ENCODE results near the gene EFNA5.

GRCh38 chr5:107576155-107576554, 94.6 kb downstream of the EFNA5 start:
- no peak for TF ChIP-seq MAX (IDR thresholded peaks at IDR 0.05; ENCODE audit: low read depth, low read length)
- no peak for TF ChIP-seq CTCF (IDR thresholded peaks at IDR 0.05; ENCODE audit: low read depth, low read length)
- no peak for TF ChIP-seq MYC (IDR thresholded peaks at IDR 0.05; ENCODE audit: low read depth, low read length)
- no peak for TF ChIP-seq POLR2A (IDR thresholded peaks at IDR 0.05; ENCODE audit: extremely low read depth, insufficient read length)

All from NB4 (cell line).